ENCODE results near the gene FGF14.

FGF14 gene

DNA sequence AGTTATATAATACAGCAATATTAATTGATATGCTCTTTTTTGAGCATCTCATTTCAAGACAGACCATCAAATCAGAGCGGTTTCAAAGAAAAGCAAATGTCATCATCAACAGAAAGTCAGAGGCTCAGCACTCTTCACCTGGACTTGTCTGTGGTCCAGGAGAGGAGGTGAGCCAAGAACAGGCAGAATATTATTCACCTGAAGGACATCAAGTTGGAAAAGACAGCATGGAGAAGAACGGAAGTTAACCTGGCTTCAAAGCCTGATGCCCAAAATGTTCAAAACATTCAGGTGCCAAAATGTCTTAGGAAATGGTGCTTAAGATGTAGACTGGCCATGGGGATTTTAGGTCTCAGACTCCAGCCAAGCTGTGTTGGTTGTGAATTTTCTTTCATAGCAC is 40.7 kb downstream of the FGF14 start:
- DNase-seq, result no peak

DNA sequence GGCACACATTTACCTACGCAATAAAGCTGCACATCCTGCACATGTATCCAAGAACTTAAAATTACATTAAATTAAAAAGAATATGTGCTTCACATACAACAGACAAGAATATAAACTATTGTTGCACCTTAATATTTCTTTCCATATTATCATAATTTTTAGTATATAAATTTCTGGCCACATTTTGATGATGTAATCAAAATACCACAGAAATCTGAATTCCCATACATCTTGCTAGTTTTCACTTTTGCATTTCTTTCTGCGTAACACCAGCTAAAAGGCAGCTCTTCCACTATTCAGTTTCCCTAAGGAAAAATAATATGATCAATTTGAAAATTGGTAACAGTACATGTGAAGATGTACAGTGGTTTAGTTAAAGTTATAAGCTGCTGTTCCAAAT is 42.6 kb downstream of the FGF14 start:
- DNase-seq, result no peak

DNA sequence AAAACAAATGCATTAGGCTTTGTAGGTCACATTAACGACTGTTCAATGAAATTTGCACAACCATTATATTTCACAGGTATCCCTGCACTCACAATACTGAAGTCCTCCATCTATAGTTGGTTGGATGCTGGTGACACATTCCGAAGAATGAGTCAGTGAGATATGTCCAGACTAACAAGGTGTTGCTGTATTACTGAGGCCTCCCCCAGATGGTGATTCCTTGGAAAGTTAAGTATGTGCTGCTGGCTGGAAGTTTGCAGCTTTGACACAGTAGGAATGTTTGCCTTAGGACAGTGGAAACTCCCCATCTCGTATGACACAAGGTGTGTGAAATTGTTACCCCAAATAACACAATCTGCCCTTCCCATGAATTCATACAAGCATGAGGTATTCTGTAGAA is 46.6 kb downstream of the FGF14 start:
- no peak for DNase-seq

- DNase-seq, result no peak
These were observed 47.8 kb downstream of the FGF14 start for GRCh38 chr13:102354011-102354410.

DNA sequence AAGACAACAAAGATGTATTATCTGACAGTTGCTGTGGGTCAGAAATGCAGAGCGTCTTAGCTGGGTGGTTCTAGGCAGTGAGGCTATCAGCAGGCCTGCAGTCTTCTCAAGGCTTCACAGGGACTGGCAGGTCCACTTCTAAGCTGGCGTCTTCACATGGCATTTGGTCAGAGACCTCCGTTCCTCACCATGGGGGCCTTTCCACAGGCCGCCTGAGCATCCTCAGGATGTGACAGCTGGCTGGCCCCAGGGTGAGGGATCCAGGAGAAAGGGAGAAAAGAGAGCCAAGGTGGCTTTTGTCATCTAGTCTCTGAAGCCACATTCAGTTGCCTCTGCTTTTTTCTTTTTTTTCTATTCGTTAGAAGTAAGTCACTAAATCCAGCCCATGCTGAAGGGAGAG is 50.3 kb downstream of the FGF14 start:
- DNase-seq, result no peak

- no peak for DNase-seq
These were observed 54.4 kb downstream of the FGF14 start for GRCh38 chr13:102347490-102347889.

DNA sequence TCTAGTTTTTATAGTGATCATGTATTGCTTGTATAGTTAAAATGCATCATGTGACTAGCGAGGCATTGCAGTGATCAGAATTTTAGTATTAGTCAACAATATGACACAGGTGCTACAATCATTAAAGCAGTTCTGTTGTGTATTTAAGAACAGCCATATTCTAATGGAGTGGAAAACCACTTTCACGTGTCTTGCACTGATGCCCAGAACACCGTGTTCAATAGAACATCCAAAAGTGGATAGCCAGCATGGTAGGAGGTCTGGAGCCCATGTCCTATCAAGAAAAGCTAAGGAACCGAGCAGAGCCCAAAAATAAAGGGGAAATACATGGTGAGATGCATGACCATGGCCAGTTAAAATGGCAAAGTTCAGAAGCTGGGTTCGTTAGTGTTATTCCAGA is 55.1 kb downstream of the FGF14 start:
- no peak for DNase-seq

GRCh38 chr13:102344410-102344809 is 57.4 kb downstream of the FGF14 start:
- no peak for DNase-seq

- DNase-seq, result no peak
These were observed 68.3 kb downstream of the FGF14 start for GRCh38 chr13:102333320-102334198.

- DNase-seq, result no peak
These were observed 72.9 kb downstream of the FGF14 start for GRCh38 chr13:102328909-102329308.

DNA sequence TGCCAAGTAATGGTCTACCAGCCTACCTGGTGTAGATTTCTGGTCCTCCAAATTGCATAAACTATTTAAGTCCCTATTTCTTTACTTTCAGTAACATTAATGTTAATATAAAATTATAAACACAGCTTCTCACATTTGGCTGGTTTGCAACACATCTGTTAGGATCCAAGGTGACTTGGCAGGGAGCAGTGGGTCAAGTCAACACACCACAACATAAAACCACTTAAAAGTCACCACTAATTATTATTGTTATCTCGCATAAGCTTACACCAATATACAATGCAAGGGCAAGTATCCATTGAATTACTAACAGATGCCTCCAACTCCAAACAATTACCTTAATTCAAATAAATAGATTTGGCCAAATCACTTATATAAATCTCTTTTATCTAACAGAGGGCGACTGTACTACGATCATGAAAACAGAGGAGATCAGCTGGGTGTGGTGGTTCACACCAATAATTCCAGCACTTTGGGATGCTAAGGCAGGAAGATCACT is 74.7 kb downstream of the FGF14 start:
- DNase-seq, result no peak

GRCh38 chr13:102326381-102327118 is 75.3 kb downstream of the FGF14 start:
- no peak for DNase-seq

GRCh38 chr13:102325321-102325720 is 76.5 kb downstream of the FGF14 start:
- DNase-seq, result no peak

GRCh38 chr13:102323505-102323904 is 78.3 kb downstream of the FGF14 start:
- DNase-seq, result no peak

DNA sequence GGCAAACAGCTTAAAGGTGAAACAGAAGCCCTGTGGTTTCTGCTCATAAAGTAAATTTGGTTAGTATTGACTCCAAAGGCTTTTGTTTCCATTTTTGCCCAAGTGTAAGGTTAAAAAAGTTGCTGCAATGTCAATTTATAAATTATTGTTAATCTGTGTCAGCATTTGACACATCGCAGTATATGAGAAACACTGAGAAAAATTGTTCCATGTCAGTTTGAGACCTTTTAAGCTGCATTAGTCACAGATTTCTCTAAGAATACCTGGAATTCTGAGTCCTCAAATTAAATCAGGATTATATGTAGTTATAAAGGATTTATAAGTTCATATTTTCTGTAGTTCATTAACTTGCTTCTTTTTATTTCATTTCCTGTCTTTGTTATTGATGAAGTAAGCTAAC is 78.8 kb downstream of the FGF14 start:
- DNase-seq, result no peak

GRCh38 chr13:102322211-102322610 is 79.6 kb downstream of the FGF14 start:
- DNase-seq, result no peak

DNA sequence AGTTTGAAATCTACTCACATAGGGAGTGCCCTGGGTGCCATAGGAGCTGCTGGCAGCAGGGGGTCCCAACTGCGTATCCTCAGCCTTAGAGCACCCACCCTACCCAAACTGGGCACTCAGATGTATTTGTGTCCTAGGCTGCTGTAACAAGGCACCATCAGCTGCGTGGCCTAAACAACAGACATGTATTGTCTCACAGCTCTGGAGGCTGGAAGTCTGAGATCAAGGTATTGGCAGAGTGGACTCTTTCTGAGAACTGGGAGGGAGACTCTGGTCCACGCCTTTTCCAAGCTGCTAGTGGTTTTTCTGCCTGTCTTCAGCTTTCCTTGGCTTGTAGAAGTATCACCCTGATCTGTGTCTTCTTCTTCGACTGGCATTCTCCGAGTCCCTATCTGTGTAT is 83.6 kb downstream of the FGF14 start:
- no peak for DNase-seq

DNA sequence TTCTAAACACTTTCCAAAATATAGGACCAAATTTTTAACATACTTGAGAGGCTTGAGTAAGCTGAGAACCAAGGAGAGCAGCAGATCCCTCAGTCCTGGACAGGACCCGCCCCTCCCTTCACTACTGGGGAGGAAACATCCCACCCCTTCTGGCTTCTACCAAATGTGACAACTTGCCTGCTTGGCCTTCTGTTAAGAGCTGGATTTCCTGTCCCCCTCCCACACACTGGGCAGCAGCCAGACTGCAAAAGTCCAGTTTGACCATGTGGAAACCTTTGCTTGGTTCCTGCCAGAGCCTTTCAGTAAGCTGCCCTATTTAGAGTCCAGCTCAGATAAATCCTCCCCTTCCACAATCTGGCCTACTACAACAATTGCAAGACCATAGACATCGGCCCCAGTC is 84.3 kb downstream of the FGF14 start:
- no peak for DNase-seq

- DNase-seq, result no peak
These were observed 85.1 kb downstream of the FGF14 start for GRCh38 chr13:102316732-102317131.

DNA sequence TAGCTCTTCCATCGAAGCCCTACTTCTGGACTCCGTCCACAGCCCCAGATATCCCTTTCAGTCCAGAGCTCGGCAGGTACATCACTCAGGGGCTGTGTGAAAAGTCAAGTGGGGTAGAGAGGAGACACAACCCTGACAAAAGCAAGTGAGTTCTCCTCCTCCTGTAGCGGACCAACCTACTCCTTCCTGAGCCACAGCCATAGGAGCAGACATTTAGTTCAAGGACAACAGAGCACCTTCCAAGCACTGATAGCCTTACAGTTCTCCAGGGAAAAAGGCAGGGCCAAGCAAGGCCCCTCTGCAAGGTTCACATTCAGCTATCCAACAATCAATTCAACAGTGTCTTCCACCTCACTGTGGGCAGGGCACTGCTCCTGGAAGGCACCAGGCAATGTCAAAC is 89.0 kb downstream of the FGF14 start:
- no peak for DNase-seq

GRCh38 chr13:102311901-102312300 is 89.9 kb downstream of the FGF14 start:
- no peak for DNase-seq

GRCh38 chr13:102311419-102311796 is 90.4 kb downstream of the FGF14 start:
- no peak for DNase-seq

DNA sequence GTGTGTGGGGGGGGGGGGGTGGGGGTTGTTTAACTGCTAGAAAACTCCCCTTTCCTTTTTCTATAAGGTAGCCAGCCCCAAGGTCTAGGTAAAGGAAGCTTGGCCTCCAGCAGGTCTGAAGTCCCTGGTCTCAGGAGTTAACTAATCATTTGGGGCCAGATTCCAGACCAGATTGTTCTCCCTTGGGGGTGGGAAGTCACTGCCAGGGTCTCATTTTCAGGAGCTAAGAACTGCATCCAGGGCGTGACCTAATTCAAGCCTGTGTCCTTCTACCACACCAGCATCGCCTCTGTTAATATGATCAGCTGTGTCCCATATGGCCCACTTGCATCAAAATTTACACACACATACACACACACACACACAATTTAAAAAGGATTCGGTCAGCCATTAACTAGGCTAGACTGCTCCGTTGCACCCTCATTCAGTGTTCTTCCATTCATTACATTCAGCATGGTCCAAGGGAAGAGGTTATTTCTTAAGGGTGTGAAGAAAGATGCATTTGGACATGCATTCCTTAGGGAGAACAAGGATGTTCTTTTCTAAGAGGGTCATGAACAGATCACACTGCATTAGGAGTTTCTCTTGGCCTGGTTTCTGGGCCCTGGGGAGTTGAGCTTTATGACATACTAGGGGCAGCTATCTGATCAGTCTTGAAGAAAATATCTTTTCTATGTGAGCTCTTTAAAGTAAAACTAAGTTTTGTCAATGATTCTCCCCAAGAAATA is 91.0 kb downstream of the FGF14 start:
- no peak for DNase-seq

GRCh38 chr13:102309110-102309509 is 92.7 kb downstream of the FGF14 start:
- no peak for DNase-seq

Data from NK-92 treated with Interleukin-12 subunit alpha and Interleukin-12 subunit beta, amount 100 ng/mL, for 24 hours (cell line).